Caco-2 (cell line): ENCODE results near the gene GTF2H3. TPM values are rescaled to one million over a fixed set of nuclear protein-coding genes. Genes with fewer than 3 reads are reported as not detected.

Experiments
- BruUV-seq: library from RNA; stranded (reverse); fragments of 400-500 nt; replicated peaks from 2 replicates; lab custom pipeline; 2021; lab: Mats Ljungman, UMichigan
- CTCF ChIA-PET: fragments of 300-600 bp; sonication (Branson Sonifier 250); formaldehyde crosslinking; loops from one replicate; lab custom pipeline; 2022; ENCODE audit warnings: antibody characterized with exemption; lab: Charles Lee
- POLR2A ChIA-PET: fragments of 300-600 bp; sonication (Branson Sonifier 250); formaldehyde crosslinking; loops from one replicate; lab custom pipeline; 2022; ENCODE audit warnings: antibody characterized with exemption; lab: Charles Lee
- DNase-seq, 2 experiments: peaks; one replicate each; pipeline versions ENCODE4 v3.0.0 to v3.0.0-alpha.2; 2020 to 2022
- H3K27me3 ChIP-seq: replicated peaks from 2 replicates; pipeline ENCODE4 v1.6.0; 2011; ENCODE audit warnings: low read length; ENCODE audit not compliant: control insufficient read depth, insufficient read depth
- H3K36me3 ChIP-seq: 2 replicates; pipeline ENCODE4 v1.5.1; 2011; ENCODE audit warnings: low read length; ENCODE audit not compliant: control insufficient read depth, insufficient read depth
- H3K4me1 ChIP-seq: fragments of 250-450 bp; sonication (Bioruptor Pico); 2 replicates; pipeline ENCODE4 v1.5.1; 2020; ENCODE audit warnings: mild to moderate bottlenecking
- H3K4me3 ChIP-seq: 2 replicates; pipeline ENCODE4 v1.5.1; 2011; ENCODE audit warnings: low read depth, mild to moderate bottlenecking, control low read depth, low read length
- H3K9me3 ChIP-seq: fragments of 250-450 bp; sonication (Bioruptor Pico); 2 replicates; pipeline ENCODE4 v1.5.1; 2020; ENCODE audit warnings: mild to moderate bottlenecking, moderate library complexity
- H3K27ac Mint-ChIP-seq: one replicate; pipeline ENCODE4 v1.8.0; 2022; ENCODE audit warnings: mixed read lengths; ENCODE audit not compliant: unreplicated experiment
- H3K27me3 Mint-ChIP-seq: one replicate; pipeline ENCODE4 v1.8.0; 2022; ENCODE audit warnings: mixed read lengths; ENCODE audit not compliant: insufficient read depth, unreplicated experiment
- H3K36me3 Mint-ChIP-seq: one replicate; pipeline ENCODE4 v1.8.0; 2022; ENCODE audit warnings: mild to moderate bottlenecking, mixed read lengths; ENCODE audit not compliant: insufficient read depth, unreplicated experiment
- H3K4me1 Mint-ChIP-seq: one replicate; pipeline ENCODE4 v1.8.0; 2022; ENCODE audit warnings: low read depth, mixed read lengths; ENCODE audit not compliant: unreplicated experiment
- H3K4me3 Mint-ChIP-seq: one replicate; pipeline ENCODE4 v1.8.0; 2022; ENCODE audit warnings: mild to moderate bottlenecking, moderate library complexity, mixed read lengths; ENCODE audit not compliant: unreplicated experiment
- H3K9me3 Mint-ChIP-seq: one replicate; pipeline ENCODE4 v1.8.0; 2022; ENCODE audit warnings: mixed read lengths; ENCODE audit not compliant: unreplicated experiment
- intact Hi-C: fragments of 100-400 bp; cut with micrococcal nuclease; formaldehyde crosslinking; loops from one replicate; pipeline ENCODE4 v1.10.0; 2022; ENCODE audit not compliant: unreplicated experiment
- total RNA-seq: library from RNA; stranded (reverse); gene quantifications from 2 replicates; pipeline ENCODE4 v1.2.3, GENCODE V29; 2022
- TF ChIP-seq, protein P1 (sequence below), 2 experiments: fragments of 200-600 bp in 1 of 2; IDR thresholded peaks; 1 replicate in 1 of 2; 2 replicates in 1 of 2; pipeline versions ENCODE4 v1.5.1 to v1.8.0; 2011 to 2022; ENCODE audit warnings: antibody characterized with exemption in 1 of 2, control low read depth in 1 of 2, inconsistent platforms in 1 of 2, low read depth in 1 of 2, low read length in 1 of 2, mild to moderate bottlenecking in 1 of 2, moderate library complexity in 1 of 2; ENCODE audit not compliant: insufficient read depth in 1 of 2, severe bottlenecking in 1 of 2, unreplicated experiment in 1 of 2

GTF2H3 gene
- total RNA-seq, 1 experiment from 2014 or later: 44.8 TPM

DNA sequence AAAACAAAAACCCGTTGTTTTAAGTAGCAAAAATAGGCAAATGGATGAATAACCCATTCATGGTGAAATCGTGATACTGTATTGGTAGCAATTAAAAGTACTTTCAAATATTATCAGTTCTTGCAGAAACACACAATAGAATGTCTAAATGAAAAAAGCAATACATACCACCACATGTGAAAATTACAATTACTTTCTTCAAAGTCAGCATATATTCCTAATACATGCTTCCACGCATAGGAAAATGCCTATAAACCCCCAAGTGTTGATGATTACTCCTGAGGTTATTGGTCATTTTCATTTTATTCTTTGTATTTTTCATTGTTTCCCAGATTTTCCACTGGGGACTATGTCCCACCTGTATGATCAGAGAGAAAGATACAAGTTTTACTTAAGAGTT is 16.5 kb upstream of the GTF2H3 start:
- TF ChIP-seq, protein P1, sequence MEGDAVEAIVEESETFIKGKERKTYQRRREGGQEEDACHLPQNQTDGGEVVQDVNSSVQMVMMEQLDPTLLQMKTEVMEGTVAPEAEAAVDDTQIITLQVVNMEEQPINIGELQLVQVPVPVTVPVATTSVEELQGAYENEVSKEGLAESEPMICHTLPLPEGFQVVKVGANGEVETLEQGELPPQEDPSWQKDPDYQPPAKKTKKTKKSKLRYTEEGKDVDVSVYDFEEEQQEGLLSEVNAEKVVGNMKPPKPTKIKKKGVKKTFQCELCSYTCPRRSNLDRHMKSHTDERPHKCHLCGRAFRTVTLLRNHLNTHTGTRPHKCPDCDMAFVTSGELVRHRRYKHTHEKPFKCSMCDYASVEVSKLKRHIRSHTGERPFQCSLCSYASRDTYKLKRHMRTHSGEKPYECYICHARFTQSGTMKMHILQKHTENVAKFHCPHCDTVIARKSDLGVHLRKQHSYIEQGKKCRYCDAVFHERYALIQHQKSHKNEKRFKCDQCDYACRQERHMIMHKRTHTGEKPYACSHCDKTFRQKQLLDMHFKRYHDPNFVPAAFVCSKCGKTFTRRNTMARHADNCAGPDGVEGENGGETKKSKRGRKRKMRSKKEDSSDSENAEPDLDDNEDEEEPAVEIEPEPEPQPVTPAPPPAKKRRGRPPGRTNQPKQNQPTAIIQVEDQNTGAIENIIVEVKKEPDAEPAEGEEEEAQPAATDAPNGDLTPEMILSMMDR (IDR thresholded peaks at IDR 0.05; ENCODE audit: insufficient read depth in 1 of 2, low read depth in 1 of 2, low read length in 1 of 2, severe bottlenecking in 1 of 2, unreplicated experiment in 1 of 2): no peak
- DNase-seq: no peak
- Mint-ChIP-seq H3K4me1 (no peaks in the 10 kb centered on the region), H3K27me3 (no peaks in the 10 kb centered on the region), H3K4me3 (no peak overlapping the region), H3K9me3 (no peaks in the 10 kb centered on the region), H3K36me3 (peaks cover 99% of the 10 kb centered on the region), H3K27ac (no peak overlapping the region)
- peaks cover 5% of the 10 kb centered on the region for H3K36me3 ChIP-seq
- H3K4me3 ChIP-seq: no peak overlapping the region
- BruUV-seq: no TSS peak
- ChIA-PET POLR2A (no interaction called here), CTCF (no interaction called here)
- H3K27me3 ChIP-seq: no peaks in the 10 kb centered on the region
- H3K9me3 ChIP-seq: no peaks in the 10 kb centered on the region
- no peaks in the 10 kb centered on the region for H3K4me1 ChIP-seq
- intact Hi-C loops: no loop called here

DNA sequence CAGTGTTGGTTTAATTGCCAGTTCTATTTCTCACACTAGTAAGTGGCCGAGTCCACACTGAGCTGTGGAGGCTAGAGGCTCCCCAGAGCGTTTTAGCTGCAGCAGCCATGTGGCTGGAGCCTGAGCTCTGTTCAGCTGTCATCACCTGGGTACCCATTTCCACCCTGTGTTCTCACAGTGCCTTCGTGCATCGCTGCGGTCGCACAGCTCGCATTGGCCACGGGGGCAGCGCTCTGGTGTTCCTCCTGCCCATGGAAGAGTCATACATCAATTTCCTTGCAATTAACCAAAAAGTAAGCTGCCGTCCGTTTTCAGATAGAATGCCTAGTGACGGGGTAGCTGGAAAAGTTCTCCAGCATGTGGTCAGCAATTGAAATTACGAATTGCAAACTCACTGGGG is 16.0 kb upstream of the GTF2H3 start:
- peaks cover 99% of the 10 kb centered on the region for H3K36me3 Mint-ChIP-seq
- no peak for DNase-seq
- no peaks in the 10 kb centered on the region for H3K27me3 Mint-ChIP-seq
- intact Hi-C loops: no loop called here
- no TSS peak for BruUV-seq
- TF ChIP-seq, protein P1 (IDR thresholded peaks at IDR 0.05; ENCODE audit: insufficient read depth in 1 of 2, low read depth in 1 of 2, low read length in 1 of 2, severe bottlenecking in 1 of 2, unreplicated experiment in 1 of 2): no peak
- Histone ChIP-seq H3K27me3 (no peaks in the 10 kb centered on the region), H3K36me3 (peaks cover 5% of the 10 kb centered on the region), H3K4me1 (no peaks in the 10 kb centered on the region), H3K4me3 (no peak overlapping the region), H3K9me3 (no peaks in the 10 kb centered on the region)
- H3K27ac Mint-ChIP-seq: no peak overlapping the region
- no peaks in the 10 kb centered on the region for H3K9me3 Mint-ChIP-seq
- H3K4me1 Mint-ChIP-seq: no peaks in the 10 kb centered on the region
- ChIA-PET CTCF (no interaction called here), POLR2A (no interaction called here)
- H3K4me3 Mint-ChIP-seq: no peak overlapping the region

DNA sequence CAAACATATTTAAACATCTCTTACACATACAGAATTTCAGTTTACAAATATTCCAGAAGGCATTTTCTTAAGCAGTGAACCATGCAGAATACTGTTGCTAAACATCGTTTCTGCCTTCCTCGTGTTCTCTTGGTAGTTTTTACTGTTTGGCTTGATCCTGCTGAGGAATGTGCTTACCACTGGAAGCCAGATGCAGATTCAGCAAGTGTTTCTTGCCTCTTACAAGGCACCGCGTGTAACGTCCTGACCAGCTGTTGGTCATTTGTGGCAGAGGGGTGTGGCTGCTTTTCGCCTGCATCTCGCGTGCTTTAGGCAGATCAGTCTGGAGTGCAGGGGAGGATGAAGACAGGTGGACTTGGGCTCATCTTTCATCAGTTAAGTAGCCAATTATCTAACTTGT is 12.5 kb upstream of the GTF2H3 start:
- H3K4me3 Mint-ChIP-seq: no peak overlapping the region
- H3K27ac Mint-ChIP-seq: no peak overlapping the region
- Histone ChIP-seq H3K9me3 (no peaks in the 10 kb centered on the region), H3K27me3 (no peaks in the 10 kb centered on the region), H3K36me3 (peaks cover 4% of the 10 kb centered on the region), H3K4me3 (no peak overlapping the region), H3K4me1 (peaks cover 5% of the 10 kb centered on the region; the same call in 1 of the 2 replicates)
- intact Hi-C loops: no loop called here
- no peak for DNase-seq
- ChIA-PET POLR2A (no interaction called here), CTCF (interaction anchor here (0.7 kb wide), 1 partner anchor 1386 kb away, joined by 3 read pairs; no protein-coding TSS in a partner anchor)
- TSS peak; percentile 69 for BruUV-seq
- TF ChIP-seq, protein P1 (IDR thresholded peaks at IDR 0.05; ENCODE audit: insufficient read depth in 1 of 2, low read depth in 1 of 2, low read length in 1 of 2, severe bottlenecking in 1 of 2, unreplicated experiment in 1 of 2): no peak
- no peaks in the 10 kb centered on the region for H3K9me3 Mint-ChIP-seq
- peaks cover 3% of the 10 kb centered on the region for H3K4me1 Mint-ChIP-seq
- no peaks in the 10 kb centered on the region for H3K27me3 Mint-ChIP-seq
- H3K36me3 Mint-ChIP-seq: peaks cover 90% of the 10 kb centered on the region
